K562 (cell line): ENCODE measurements around the gene KIF5C. TPM values are rescaled to one million over a fixed set of nuclear protein-coding genes. Genes with fewer than 3 reads are reported as not detected.

ENCODE experiments used
- ATAC-seq: fragments of 200-7000 bp; cut with Tn5 transposase; 3 replicates; pipeline ENCODE4 v1.9.1; 2020; ENCODE audit warnings: moderate library complexity
- BruUV-seq: library from RNA; stranded (reverse); fragments of 400-500 nt; replicated peaks from 2 replicates; lab custom pipeline; 2021; lab: Mats Ljungman, UMichigan
- CTCF ChIA-PET: fragments of 300-600 bp; formaldehyde crosslinking; extraction: SDS; loops from one replicate; lab custom pipeline; 2021; ENCODE audit warnings: low intra/inter-chr PET ratio; lab: Yijun Ruan, JAX
- POLR2A ChIA-PET: fragments of 300-600, 350-650 bp; sonication (Branson Sonifier 250); formaldehyde crosslinking; extraction: SDS; loops from one replicate; lab custom pipeline; 2021; ENCODE audit warnings: antibody characterized with exemption, inconsistent platforms; lab: Yijun Ruan, JAX
- DNase-seq, 4 experiments: peaks; one replicate each; pipeline versions ENCODE4 v3.0.0 to v3.0.0-alpha.2; 2011 to 2018; ENCODE audit warnings: low spot score in 3 of 4, mixed read lengths in 3 of 4; ENCODE audit errors: extremely low read depth in 1 of 4
- FAIRE-seq: peaks from 2 replicates; lab custom pipeline; 2011; peaks lifted over from hg19 to GRCh38; lab: Jason Lieb, UNC
- H2AFZ ChIP-seq: 2 replicates; pipeline ENCODE4 v1.6.0; 2011; ENCODE audit warnings: low read depth, low read length, control low read depth, inconsistent platforms
- H3K27ac ChIP-seq: fragments of 200-600 bp; 3 replicates; pipeline ENCODE4 v1.8.0; 2011; ENCODE audit warnings: low read depth, mild to moderate bottlenecking, control low read depth, inconsistent platforms, low read length, moderate library complexity, mixed read lengths; ENCODE audit errors: extremely low read depth
- H3K27me3 ChIP-seq, 2 experiments: fragments of 300-600 bp in 1 of 2; 2 replicates in 1 of 2; 3 replicates in 1 of 2; pipeline versions ENCODE4 v1.6.0 to v1.8.0; 2011; ENCODE audit warnings: inconsistent platforms in 2 of 2, low read length in 2 of 2, mild to moderate bottlenecking in 1 of 2, mixed read lengths in 1 of 2, moderate library complexity in 1 of 2; ENCODE audit not compliant: control insufficient read depth in 2 of 2, insufficient read depth in 2 of 2
- H3K36me3 ChIP-seq: fragments of 300-600 bp; 3 replicates; pipeline ENCODE4 v1.8.0; 2011; ENCODE audit warnings: mild to moderate bottlenecking, low read length, inconsistent platforms; ENCODE audit not compliant: control insufficient read depth, insufficient read depth
- H3K4me1 ChIP-seq, 2 experiments: fragments of 200-600 bp in 1 of 2; replicated peaks in 1 of 2; 2 replicates in 1 of 2; 3 replicates in 1 of 2; pipeline versions ENCODE4 v1.5.1 to v1.8.0; 2011; ENCODE audit warnings: inconsistent platforms in 2 of 2, low read length in 2 of 2, mild to moderate bottlenecking in 1 of 2, mixed read lengths in 1 of 2, moderate library complexity in 1 of 2; ENCODE audit not compliant: control insufficient read depth in 2 of 2, insufficient read depth in 2 of 2
- H3K4me2 ChIP-seq: 2 replicates; pipeline ENCODE4 v1.6.1; 2011; ENCODE audit warnings: low read length, control low read depth, inconsistent platforms, mixed read lengths; ENCODE audit not compliant: insufficient read depth
- H3K4me3 ChIP-seq: fragments of 200-600 bp; sonication (generic), shearing (Covaris generic); 2 replicates; pipeline ENCODE4 v1.5.1; 2016; ENCODE audit warnings: control low read depth, inconsistent platforms
- H3K79me2 ChIP-seq: fragments of 200-600 bp; 3 replicates; pipeline ENCODE4 v1.8.0; 2011; ENCODE audit warnings: low read length, inconsistent platforms; ENCODE audit not compliant: control insufficient read depth, insufficient read depth
- H3K9ac ChIP-seq, 2 experiments: 2 replicates each; pipeline versions ENCODE4 v1.6.0 to v1.6.1; 2011; ENCODE audit warnings: low read depth in 2 of 2, low read length in 2 of 2, control low read depth in 1 of 2, inconsistent platforms in 1 of 2, mild to moderate bottlenecking in 1 of 2, mixed read lengths in 1 of 2; ENCODE audit not compliant: insufficient read depth in 1 of 2
- H3K9me1 ChIP-seq: one replicate; pipeline ENCODE4 v1.6.0; 2011; ENCODE audit warnings: inconsistent platforms, mild to moderate bottlenecking, low read length, moderate library complexity; ENCODE audit not compliant: control insufficient read depth, insufficient read depth
- H3K9me3 ChIP-seq: replicated peaks from 2 replicates; pipeline ENCODE4 v1.5.1; 2011; ENCODE audit warnings: low read depth, low read length, inconsistent platforms; ENCODE audit not compliant: control insufficient read depth, insufficient read depth
- H4K20me1 ChIP-seq: replicated peaks from 2 replicates; pipeline ENCODE4 v1.6.1; 2011; ENCODE audit warnings: low read length, inconsistent platforms, mixed read lengths; ENCODE audit not compliant: control insufficient read depth, insufficient read depth
- ARID2 ChIP-seq: fragments of 450-650 bp; IDR thresholded peaks from 2 replicates; pipeline ENCODE4 v1.6.1; 2017; ENCODE audit warnings: antibody characterized with exemption, mild to moderate bottlenecking
- CBX2 ChIP-seq: fragments of 200-600 bp; sonication (generic); IDR thresholded peaks from one replicate; pipeline ENCODE4 v1.6.1; 2012; ENCODE audit warnings: mild to moderate bottlenecking, low read length, inconsistent platforms; ENCODE audit not compliant: insufficient read depth, poor library complexity, severe bottlenecking
- CHD2 ChIP-seq: IDR thresholded peaks from 2 replicates; pipeline ENCODE4 v1.6.1; 2011; ENCODE audit warnings: low read depth, low read length
- HLTF ChIP-seq: fragments of 450-650 bp; IDR thresholded peaks from 2 replicates; pipeline ENCODE4 v1.6.1; 2016
- LARP7 ChIP-seq: fragments of 450-650 bp; IDR thresholded peaks from 2 replicates; pipeline ENCODE4 v1.6.1; 2016
- SAFB2 ChIP-seq: fragments of 200-400 bp; formaldehyde crosslinking; IDR thresholded peaks from 2 replicates; pipeline ENCODE4 v1.6.1; 2018; ENCODE audit warnings: borderline replicate concordance, low read length, low read depth, moderate library complexity; ENCODE audit not compliant: severe bottlenecking
- TFAP4 ChIP-seq: sonication (generic); formaldehyde crosslinking; IDR thresholded peaks from 2 replicates; pipeline ENCODE4 v1.8.0; 2022; ENCODE audit warnings: missing genetic modification reagents, mild to moderate bottlenecking, moderate library complexity, borderline replicate concordance
- ZBTB1 ChIP-seq: sonication (generic); formaldehyde crosslinking; IDR thresholded peaks from 2 replicates; pipeline ENCODE4 v1.8.1; 2023; ENCODE audit warnings: missing genetic modification reagents, low read depth, mild to moderate bottlenecking, borderline replicate concordance
- ZNF134 ChIP-seq: fragments of 250-450 bp; sonication (Bioruptor Pico); conservative IDR thresholded peaks from 2 replicates; pipeline ENCODE4 v1.4.0; 2020
- ZNF444 ChIP-seq: fragments of 250-450 bp; sonication (Bioruptor Pico); IDR thresholded peaks from 2 replicates; pipeline ENCODE4 v1.4.0; 2020; ENCODE audit warnings: mild to moderate bottlenecking, moderate library complexity
- WGBS: fragments of 100-300 bp; shearing (Covaris generic); methylation state at CpG from one replicate; pipeline ENCODE4 v1.1.6; 2016; ENCODE audit warnings: low coverage, mixed read lengths; ENCODE audit not compliant: insufficient coverage; ENCODE audit errors: missing lambda C conversion rate; 5-methylcytosine and 5-hydroxymethylcytosine counted together
- in situ Hi-C: fragments of 300-500 bp; cut with MboI; formaldehyde crosslinking; loops from 4 replicates; pipeline ENCODE4 v1.15.0; 2018; ENCODE audit warnings: inconsistent platforms, mixed read lengths
- intact Hi-C: fragments of 100-400 bp; cut with micrococcal nuclease; formaldehyde crosslinking; loops from 2 replicates; pipeline ENCODE4 v1.14.2; 2022
- polyA plus RNA-seq, 8 experiments: library from polyadenylated mRNA; depleted of rRNA in 4 of 8; stranded (reverse) in 5 of 8; unstranded in 3 of 8; fragments of >200 nt; fragmentation: Nextera tagmentation in 2 of 8; fragmentation: Illumina TruSeq in 1 of 8; extraction: Ambion mirVana in 2 of 8; extraction: Trizol in 1 of 8; gene quantifications; 2 replicates each; pipeline versions ENCODE4 v1.2.1 to v1.2.3, GENCODE V29; 2011 to 2014; ENCODE audit warnings: inconsistent platforms in 1 of 8, missing spikeins in 1 of 8
- total RNA-seq, 7 experiments: library from RNA; depleted of rRNA in 6 of 7; stranded (reverse); fragments of >200 nt in 6 of 7; fragmentation: Illumina TruSeq in 2 of 7; extraction: Trizol in 2 of 7; gene quantifications; 2 replicates each; pipeline versions ENCODE4 v1.2.1 to v1.2.3, GENCODE V29; 2011 to 2021; ENCODE audit warnings: low replicate concordance in 1 of 7

KIF5C gene
- total and polyA plus RNA-seq, 9 of the 15 experiments (the other 6 are each of a cell fraction or from before 2014, with no cell fraction given) = 0.01 to 0.09 (median 0.01) TPM; not detected in 6

- TF ChIP-seq TFAP4 (CRISPR knock-in tag) = no peak
- TF ChIP-seq CBX2 = no peak
- TF ChIP-seq LARP7 = no peak
- no peak for TF ChIP-seq ZNF134 (CRISPR knock-in tag)
- TF ChIP-seq SAFB2 = no peak
Measured at GRCh38 chr2:149020432-149020851, 145.4 kb downstream of the KIF5C start (continued).

- intact Hi-C loops = no loop called here
- H3K4me1 ChIP-seq = no peaks in the 10 kb centered on the region
- in situ Hi-C loops = no loop called here
- ChIA-PET CTCF (interaction anchor here (0.6 kb wide), 1 partner anchor 1726 kb away, joined by 3 read pairs; no protein-coding TSS in a partner anchor), POLR2A (no interaction called here)
- no peaks in the 10 kb centered on the region for H3K9me3 ChIP-seq
- ATAC-seq (no peak), DNase-seq (no peak), FAIRE-seq (no peak)
- H4K20me1 ChIP-seq = no peaks in the 10 kb centered on the region
- no peaks in the 10 kb centered on the region for H3K36me3 ChIP-seq
- H3K27ac ChIP-seq = no peak overlapping the region
- H3K9ac ChIP-seq = no peak overlapping the region
- no peak overlapping the region for H3K4me3 ChIP-seq
- no peak overlapping the region for H2AFZ ChIP-seq
- no peak for TF ChIP-seq HLTF
- no peak for TF ChIP-seq ARID2
- TF ChIP-seq ZBTB1 = no peak
- no peak for TF ChIP-seq CHD2
- no peak for TF ChIP-seq ZNF444
- H3K9me1 ChIP-seq = no peaks in the 10 kb centered on the region
- 0% methylated on average over 5 of the region's 5 CpGs for WGBS
- H3K27me3 ChIP-seq = peaks cover 8 to 10% of the 10 kb centered on the region in 2 experiments; a peak in 2 of 5 replicates
- BruUV-seq = no TSS peak
- H3K4me2 ChIP-seq = no peak overlapping the region
- H3K79me2 ChIP-seq = no peaks in the 10 kb centered on the region
Measured at GRCh38 chr2:149021271-149021719, 146.3 kb downstream of the KIF5C start.
